ENCODE data around the gene NR6A1. TPM values are rescaled to one million over a fixed set of nuclear protein-coding genes. Genes with fewer than 3 reads are reported as not detected.

Gene NR6A1
- total and polyA plus RNA-seq, 2 of the 13 experiments (the other 11 are each of a cell fraction or from before 2014, with no cell fraction given): 28.1 to 31.5 TPM

- TF ChIP-seq ZNF318 (CRISPR knock-in tag; IDR thresholded peaks at IDR 0.05) (no peak), ZBTB8A (CRISPR knock-in tag; IDR thresholded peaks at IDR 0.05; ENCODE audit: borderline replicate concordance, low read depth) (no peak), ZNF253 (CRISPR knock-in tag; IDR thresholded peaks at IDR 0.05; ENCODE audit: borderline replicate concordance) (no peak), XRCC5 (optimal IDR thresholded peaks at IDR 0.05; ENCODE audit: low read length) (no peak), ZNF644 (CRISPR knock-in tag; IDR thresholded peaks at IDR 0.05; ENCODE audit: low read depth) (0 out of 2 replicates have a peak, but pooled peaks have one; percentile 12), ZNF34 (CRISPR knock-in tag; IDR thresholded peaks at IDR 0.05; ENCODE audit: borderline replicate concordance) (no peak), ZMYM3 (CRISPR knock-in tag; IDR thresholded peaks at IDR 0.05) (no peak), SKI (IDR thresholded peaks at IDR 0.05; ENCODE audit: partially characterized antibody) (peak; percentile 96), ZSCAN25 (CRISPR knock-in tag; IDR thresholded peaks at IDR 0.05) (peak; percentile 37; the same call in 1 of the 2 replicates), ISL2 (CRISPR knock-in tag; IDR thresholded peaks at IDR 0.05) (peak; percentile 60; the same call in 1 of the 2 replicates), ZNF326 (CRISPR knock-in tag; IDR thresholded peaks at IDR 0.05; ENCODE audit: borderline replicate concordance) (no peak), TOE1 (CRISPR knock-in tag; IDR thresholded peaks at IDR 0.05) (no peak), NFAT5 (CRISPR knock-in tag; IDR thresholded peaks at IDR 0.05) (no peak), SALL1 (CRISPR knock-in tag; IDR thresholded peaks at IDR 0.05) (peak; percentile 60), NFE2 (CRISPR knock-in tag; IDR thresholded peaks at IDR 0.05) (no peak), ZKSCAN1 (IDR thresholded peaks at IDR 0.05; ENCODE audit: low read length) (no peak), SAP130 (CRISPR knock-in tag; IDR thresholded peaks at IDR 0.05; ENCODE audit: low read depth) (peak; percentile 53)
These were observed 46.1 kb downstream of the NR6A1 start (continued) for GRCh38 chr9:124725068-124725452.
